Type B pancreatic cell (in vitro differentiated cells): ENCODE measurements around the gene CAMTA1. TPM values are rescaled to one million over a fixed set of nuclear protein-coding genes. Genes with fewer than 3 reads are reported as not detected.
A peak's percentile ranks its signal among the peaks of the same experiment; 100 is the strongest.

Experiments used
- DNase-seq: peaks from one replicate; pipeline ENCODE4 v3.0.0; 2021; ENCODE audit warnings: mixed read lengths; ENCODE audit not compliant: unreplicated experiment; ENCODE audit errors: extremely low spot score
- H3K27ac Mint-ChIP-seq: 2 replicates; pipeline ENCODE4 v1.8.0; 2021; ENCODE audit warnings: mild to moderate bottlenecking, mixed read lengths
- H3K27me3 Mint-ChIP-seq: 2 replicates; pipeline ENCODE4 v1.8.0; 2021; ENCODE audit warnings: mixed read lengths
- H3K36me3 Mint-ChIP-seq: 2 replicates; pipeline ENCODE4 v1.8.0; 2021; ENCODE audit warnings: mixed read lengths
- H3K4me1 Mint-ChIP-seq: one replicate; pipeline ENCODE4 v1.8.0; 2021; ENCODE audit warnings: mixed read lengths; ENCODE audit not compliant: unreplicated experiment
- H3K4me3 Mint-ChIP-seq: 2 replicates; pipeline ENCODE4 v1.8.0; 2021; ENCODE audit warnings: mild to moderate bottlenecking, mixed read lengths
- H3K9me3 Mint-ChIP-seq: 2 replicates; pipeline ENCODE4 v1.8.0; 2021; ENCODE audit warnings: mixed read lengths
- CTCF ChIP-seq: fragments of 200-600 bp; sonication (generic); conservative IDR thresholded peaks from 2 replicates; pipeline ENCODE4 v1.5.0; 2021; ENCODE audit warnings: antibody characterized with exemption, mild to moderate bottlenecking
- total RNA-seq: library from RNA; stranded (reverse); gene quantifications from 2 replicates; pipeline ENCODE4 v1.2.1, GENCODE V29; 2021; ENCODE audit warnings: low replicate concordance

Gene CAMTA1
- total RNA-seq, 1 donor from 2014 or later: 82.5 TPM

GRCh38 chr1:7390604-7391000 is 605.3 kb downstream of the CAMTA1 start:
- peak; percentile 53 for DNase-seq
- Mint-ChIP-seq H3K36me3 (no peaks in the 10 kb centered on the region), H3K4me3 (no peak overlapping the region), H3K27me3 (no peaks in the 10 kb centered on the region), H3K4me1 (peaks cover 31% of the 10 kb centered on the region), H3K9me3 (peaks cover 3% of the 10 kb centered on the region), H3K27ac (no peak overlapping the region)
- TF ChIP-seq CTCF: no peak

GRCh38 chr1:7393136-7393535 is 607.9 kb downstream of the CAMTA1 start:
- DNase-seq: no peak
- Mint-ChIP-seq H3K27ac (no peak overlapping the region), H3K9me3 (peaks cover 12% of the 10 kb centered on the region), H3K27me3 (no peaks in the 10 kb centered on the region), H3K36me3 (no peaks in the 10 kb centered on the region), H3K4me3 (no peak overlapping the region), H3K4me1 (peaks cover 10% of the 10 kb centered on the region)
- no peak for TF ChIP-seq CTCF

- TF ChIP-seq CTCF: no peak
- H3K4me1 Mint-ChIP-seq: no peaks in the 10 kb centered on the region
- no peak overlapping the region for H3K27ac Mint-ChIP-seq
- no peaks in the 10 kb centered on the region for H3K36me3 Mint-ChIP-seq
- peaks cover 16% of the 10 kb centered on the region for H3K9me3 Mint-ChIP-seq
- no peak overlapping the region for H3K4me3 Mint-ChIP-seq
- DNase-seq: no peak
- no peaks in the 10 kb centered on the region for H3K27me3 Mint-ChIP-seq
Observed at GRCh38 chr1:7395251-7395650, 610.0 kb downstream of the CAMTA1 start.

- Mint-ChIP-seq H3K36me3 (no peaks in the 10 kb centered on the region), H3K27ac (no peak overlapping the region), H3K4me1 (peaks cover 7% of the 10 kb centered on the region), H3K4me3 (no peak overlapping the region), H3K27me3 (no peaks in the 10 kb centered on the region), H3K9me3 (peaks cover 13% of the 10 kb centered on the region)
- DNase-seq: no peak
- TF ChIP-seq CTCF: no peak
Observed at GRCh38 chr1:7398982-7399381, 613.7 kb downstream of the CAMTA1 start.

- Mint-ChIP-seq H3K27me3 (no peaks in the 10 kb centered on the region), H3K36me3 (no peaks in the 10 kb centered on the region), H3K27ac (no peak overlapping the region), H3K4me1 (peaks cover 7% of the 10 kb centered on the region), H3K9me3 (peaks cover 13% of the 10 kb centered on the region), H3K4me3 (no peak overlapping the region)
- no peak for TF ChIP-seq CTCF
- DNase-seq: no peak
Observed at GRCh38 chr1:7399514-7400125, 614.4 kb downstream of the CAMTA1 start.

GRCh38 chr1:7400566-7400965 is 615.3 kb downstream of the CAMTA1 start:
- Mint-ChIP-seq H3K9me3 (peaks cover 13% of the 10 kb centered on the region), H3K4me3 (no peak overlapping the region), H3K4me1 (peaks cover 7% of the 10 kb centered on the region), H3K36me3 (no peaks in the 10 kb centered on the region), H3K27me3 (no peaks in the 10 kb centered on the region), H3K27ac (no peak overlapping the region)
- no peak for TF ChIP-seq CTCF
- no peak for DNase-seq
